GM19099 (cell line): ENCODE measurements around the gene POU3F1.
A peak's percentile ranks its signal among the peaks of the same experiment; 100 is the strongest.

Source experiments
- POLR2A ChIP-seq: IDR thresholded peaks from 3 replicates; pipeline ENCODE4 v1.6.1; 2011; ENCODE audit warnings: low read depth; ENCODE audit not compliant: insufficient read length; ENCODE audit errors: extremely low read depth

The POU3F1 gene

GRCh38 chr1:38045401-38046332 is 926 bp downstream of the POU3F1 start:
- no peak for TF ChIP-seq POLR2A

- no peak for TF ChIP-seq POLR2A
Observed at GRCh38 chr1:38044221-38045215, 2.1 kb downstream of the POU3F1 start.

GRCh38 chr1:38043036-38043747 is 3.4 kb downstream of the POU3F1 start:
- TF ChIP-seq POLR2A = no peak

GRCh38 chr1:38041936-38042834 is 4.4 kb downstream of the POU3F1 start:
- TF ChIP-seq POLR2A = no peak

GRCh38 chr1:38039331-38040088 is 7.1 kb downstream of the POU3F1 start:
- TF ChIP-seq POLR2A = no peak

GRCh38 chr1:38038861-38039260 is 7.7 kb downstream of the POU3F1 start:
- no peak for TF ChIP-seq POLR2A

GRCh38 chr1:38037221-38037939 is 9.2 kb downstream of the POU3F1 start:
- no peak for TF ChIP-seq POLR2A

GRCh38 chr1:38034871-38035270 is 11.7 kb downstream of the POU3F1 start:
- no peak for TF ChIP-seq POLR2A

GRCh38 chr1:38031513-38031866 is 15.1 kb downstream of the POU3F1 start:
- no peak for TF ChIP-seq POLR2A

GRCh38 chr1:38030596-38031512 is 15.7 kb downstream of the POU3F1 start:
- no peak for TF ChIP-seq POLR2A

GRCh38 chr1:38029685-38030511 is 16.7 kb downstream of the POU3F1 start:
- TF ChIP-seq POLR2A = peak; percentile 26

GRCh38 chr1:38029081-38029681 is 17.4 kb downstream of the POU3F1 start:
- no peak for TF ChIP-seq POLR2A
